H4 (cell line): ENCODE data around the gene L1TD1. TPM values are rescaled to one million over a fixed set of nuclear protein-coding genes. Genes with fewer than 3 reads are reported as not detected.
"Not testable (repeated sequence)": the region's sequence is repeated elsewhere in the genome, so short reads cannot be mapped to it uniquely, and the experiment has no call there.

ENCODE experiments used
- DNase-seq: peaks from one replicate; pipeline ENCODE4 v3.0.0-alpha.2; 2015; ENCODE audit warnings: low spot score
- total RNA-seq: library from RNA; depleted of rRNA; stranded (reverse); fragments of >200 nt; shearing (Covaris generic); gene quantifications from 2 replicates; pipeline ENCODE4 v1.2.3, GENCODE V29; 2014; rRNA removed

L1TD1 gene, protein sequence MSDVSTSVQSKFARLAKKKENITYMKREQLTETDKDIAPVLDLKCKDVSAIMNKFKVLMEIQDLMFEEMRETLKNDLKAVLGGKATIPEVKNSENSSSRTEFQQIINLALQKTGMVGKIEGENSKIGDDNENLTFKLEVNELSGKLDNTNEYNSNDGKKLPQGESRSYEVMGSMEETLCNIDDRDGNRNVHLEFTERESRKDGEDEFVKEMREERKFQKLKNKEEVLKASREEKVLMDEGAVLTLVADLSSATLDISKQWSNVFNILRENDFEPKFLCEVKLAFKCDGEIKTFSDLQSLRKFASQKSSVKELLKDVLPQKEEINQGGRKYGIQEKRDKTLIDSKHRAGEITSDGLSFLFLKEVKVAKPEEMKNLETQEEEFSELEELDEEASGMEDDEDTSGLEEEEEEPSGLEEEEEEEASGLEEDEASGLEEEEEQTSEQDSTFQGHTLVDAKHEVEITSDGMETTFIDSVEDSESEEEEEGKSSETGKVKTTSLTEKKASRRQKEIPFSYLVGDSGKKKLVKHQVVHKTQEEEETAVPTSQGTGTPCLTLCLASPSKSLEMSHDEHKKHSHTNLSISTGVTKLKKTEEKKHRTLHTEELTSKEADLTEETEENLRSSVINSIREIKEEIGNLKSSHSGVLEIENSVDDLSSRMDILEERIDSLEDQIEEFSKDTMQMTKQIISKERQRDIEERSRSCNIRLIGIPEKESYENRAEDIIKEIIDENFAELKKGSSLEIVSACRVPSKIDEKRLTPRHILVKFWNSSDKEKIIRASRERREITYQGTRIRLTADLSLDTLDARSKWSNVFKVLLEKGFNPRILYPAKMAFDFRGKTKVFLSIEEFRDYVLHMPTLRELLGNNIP
- total RNA-seq, result not detected in 2 replicates

DNA sequence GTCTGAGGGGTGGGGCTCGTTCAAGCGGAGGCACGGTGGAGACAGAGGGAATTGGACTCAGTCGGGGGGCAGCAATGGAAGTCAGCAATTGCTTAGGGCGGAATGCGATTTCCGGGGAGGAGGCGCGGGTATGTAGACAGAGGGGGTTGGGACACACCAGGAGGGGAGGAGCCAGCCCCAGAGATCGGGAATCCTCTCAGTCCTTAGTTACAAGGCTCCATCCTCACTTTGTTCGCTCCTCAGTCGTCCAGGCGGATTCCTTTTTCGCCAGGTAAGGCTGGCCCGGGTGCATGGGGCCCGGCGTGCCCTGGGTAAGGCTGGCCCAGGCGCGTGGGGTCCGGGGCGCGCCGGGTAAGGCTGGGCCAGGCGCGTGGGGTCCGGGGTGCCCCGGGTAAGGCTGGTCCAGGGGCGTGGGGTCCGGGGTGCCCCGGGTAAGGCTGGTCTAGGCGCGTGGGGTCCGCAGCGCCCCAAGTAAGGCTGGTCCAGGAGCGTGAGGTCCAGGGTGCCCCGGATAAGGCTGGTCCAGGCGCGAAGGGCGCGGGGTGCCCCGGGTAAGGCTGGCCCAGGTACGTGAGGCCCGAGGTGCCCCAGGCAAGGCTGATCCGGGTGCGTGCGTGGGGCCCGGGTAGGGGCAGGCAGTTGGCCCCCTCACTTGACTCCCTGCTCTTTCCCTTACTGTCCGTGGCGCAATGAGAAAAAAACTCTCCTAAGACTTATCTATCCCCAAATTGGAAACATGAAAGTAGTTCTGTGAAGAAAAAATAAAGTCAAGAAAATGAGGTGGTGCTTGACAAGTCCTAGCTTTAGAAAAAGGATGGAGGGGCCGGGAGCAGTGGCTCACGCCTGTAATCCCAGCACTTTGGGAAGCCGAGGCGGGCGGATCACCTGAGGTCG is at the start of gene L1TD1:
TSS of gene L1TD1 (plus strand) at position 199 of the 894 bp plus-strand sequence. CDS start 11,780 bp downstream, outside the sequence.
- no peak for DNase-seq

DNA sequence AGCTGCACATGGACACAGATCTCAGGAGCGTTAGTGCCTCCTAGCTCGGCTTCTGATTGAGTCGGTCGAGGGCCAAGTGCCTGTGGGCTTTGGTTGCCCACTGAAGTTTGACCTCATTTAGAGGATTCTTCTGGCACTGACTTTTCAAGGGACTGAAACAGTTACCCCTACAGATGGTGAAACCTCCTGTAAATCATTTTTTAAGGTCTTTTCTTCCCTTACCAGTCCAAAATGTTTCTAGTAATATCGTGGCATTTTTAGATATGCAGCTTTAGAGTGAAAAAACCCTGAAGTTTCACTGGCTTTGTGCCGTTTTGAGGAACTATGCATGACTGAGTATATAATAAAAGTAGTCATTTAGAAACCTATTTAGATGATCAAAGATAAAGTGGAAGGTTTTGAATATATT is 34.7 kb upstream of the L1TD1 start:
- DNase-seq, result no peak

- no peak for DNase-seq
Observed at GRCh38 chr1:62161711-62162110, 32.9 kb upstream of the L1TD1 start.

- DNase-seq, result not testable (repeated sequence)
Observed at GRCh38 chr1:62170380-62170779, 24.3 kb upstream of the L1TD1 start.

DNA sequence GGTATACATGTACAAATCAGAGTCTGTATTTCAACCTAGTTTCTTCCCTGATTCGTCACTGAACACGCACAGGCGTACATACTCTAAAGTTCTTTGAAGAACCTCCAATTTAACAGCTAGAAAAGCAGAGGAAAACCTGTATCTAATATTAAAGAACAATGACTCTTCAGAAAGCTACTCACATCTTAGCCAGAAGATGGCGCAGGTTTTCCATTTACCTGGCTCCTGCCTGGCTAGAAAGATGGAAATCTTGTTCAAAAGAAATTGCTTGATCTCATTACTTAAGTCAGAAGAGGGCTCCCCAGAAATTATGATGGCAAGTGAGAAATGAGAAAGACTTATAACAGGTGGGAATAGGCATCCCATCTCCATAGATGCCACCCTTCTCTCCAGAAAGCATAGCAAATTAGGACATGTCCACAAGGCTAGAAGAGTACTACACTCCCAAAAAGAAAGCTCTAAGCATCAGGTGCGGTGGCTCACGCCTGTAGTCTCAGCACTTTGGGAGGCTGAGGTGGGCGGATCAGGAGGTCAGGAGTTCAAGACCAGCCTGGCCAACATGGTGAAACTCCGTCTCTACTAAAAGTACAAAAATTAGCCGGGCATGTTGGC is 19.0 kb upstream of the L1TD1 start:
- peak; percentile 61 for DNase-seq

DNA sequence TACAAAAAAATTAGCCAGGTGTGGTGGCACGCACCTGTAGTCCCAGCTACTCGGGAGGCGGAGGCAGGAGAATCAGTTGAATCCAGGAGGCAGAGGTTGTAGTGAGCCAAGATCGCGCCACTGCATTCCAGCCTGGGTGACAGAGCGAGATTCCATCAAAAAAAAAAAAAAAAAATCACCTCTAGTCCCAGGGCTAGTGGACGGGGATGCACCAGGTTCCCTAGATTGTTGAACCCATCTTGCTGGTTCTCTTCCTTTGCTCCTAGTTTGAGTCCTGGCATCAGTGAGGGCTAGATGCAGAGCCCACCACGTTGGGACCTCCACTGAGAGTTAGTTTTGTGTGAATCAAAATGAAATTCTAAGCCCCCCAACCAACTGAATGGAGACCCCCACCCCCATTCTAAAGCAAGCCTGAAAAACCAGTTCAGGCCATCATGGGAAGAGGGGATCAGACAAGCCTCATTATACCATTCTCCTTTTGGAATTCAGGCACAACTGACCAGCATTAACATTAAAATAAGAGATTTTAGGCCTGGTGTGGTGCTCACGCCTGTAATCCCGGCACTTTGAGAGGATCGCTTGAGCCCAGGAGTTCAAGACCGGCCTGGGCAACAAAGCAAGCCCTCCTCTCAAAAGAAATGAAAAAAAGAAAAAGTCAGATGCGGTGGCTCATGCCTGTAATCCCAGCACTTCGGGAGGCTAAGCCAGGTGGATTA is 17.9 kb upstream of the L1TD1 start:
- DNase-seq, result no peak

- no peak for DNase-seq
Observed at GRCh38 chr1:62177621-62178020, 17.0 kb upstream of the L1TD1 start.

GRCh38 chr1:62178372-62178771 is 16.3 kb upstream of the L1TD1 start:
- DNase-seq, result no peak

DNA sequence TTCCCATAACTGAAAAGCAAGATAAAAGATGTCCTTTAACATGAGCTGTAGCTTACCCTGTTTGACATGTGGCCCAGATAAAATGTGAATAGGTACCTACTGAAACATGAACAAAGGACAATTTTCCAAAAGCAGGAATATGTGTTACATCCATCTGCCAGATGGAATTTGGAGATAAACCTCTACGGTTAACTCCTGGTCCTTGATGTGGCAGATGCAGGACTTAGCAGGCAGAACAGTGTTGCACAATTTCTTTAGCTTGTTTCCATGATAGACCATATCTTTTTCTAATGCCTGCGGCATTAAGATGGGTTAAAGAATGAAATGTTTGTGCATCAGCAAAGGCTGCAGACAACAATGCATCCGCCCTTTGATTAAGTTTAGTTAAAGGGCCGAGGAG is 14.6 kb upstream of the L1TD1 start:
- not testable (repeated sequence) for DNase-seq

- no peak for DNase-seq
Observed at GRCh38 chr1:62180639-62181038, 14.0 kb upstream of the L1TD1 start.

- no peak for DNase-seq
Observed at GRCh38 chr1:62181532-62181931, 13.1 kb upstream of the L1TD1 start.

- DNase-seq, result not testable (repeated sequence)
Observed at GRCh38 chr1:62182157-62182556, 12.5 kb upstream of the L1TD1 start.

GRCh38 chr1:62183164-62184020 is 11.3 kb upstream of the L1TD1 start:
- DNase-seq, result not testable (repeated sequence)

DNA sequence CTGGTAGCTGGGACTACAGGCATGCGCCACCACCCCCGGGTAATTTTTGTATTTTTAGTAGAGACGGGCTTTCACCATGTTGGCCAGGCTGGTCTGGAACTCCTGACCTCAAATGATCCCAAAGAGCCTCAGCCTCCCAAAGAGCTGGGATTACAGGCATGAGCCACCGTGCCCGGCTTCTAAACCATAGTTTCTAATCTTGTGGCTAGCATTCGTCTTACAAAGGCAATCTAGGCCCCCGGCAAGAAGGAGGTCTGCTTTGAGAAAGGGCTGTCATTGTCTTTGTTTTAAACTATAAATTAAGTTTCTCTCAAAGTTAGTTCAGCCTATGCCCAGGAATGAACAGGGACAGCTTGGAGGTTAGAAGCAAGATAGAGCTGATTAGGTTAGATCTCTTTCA is 10.3 kb upstream of the L1TD1 start:
- no peak for DNase-seq

- not testable (repeated sequence) for DNase-seq
Observed at GRCh38 chr1:62185233-62185632, 9.4 kb upstream of the L1TD1 start.

- DNase-seq, result no peak
Observed at GRCh38 chr1:62185677-62186076, 9.0 kb upstream of the L1TD1 start.

- DNase-seq, result no peak
Observed at GRCh38 chr1:62187548-62187947, 7.1 kb upstream of the L1TD1 start.

DNA sequence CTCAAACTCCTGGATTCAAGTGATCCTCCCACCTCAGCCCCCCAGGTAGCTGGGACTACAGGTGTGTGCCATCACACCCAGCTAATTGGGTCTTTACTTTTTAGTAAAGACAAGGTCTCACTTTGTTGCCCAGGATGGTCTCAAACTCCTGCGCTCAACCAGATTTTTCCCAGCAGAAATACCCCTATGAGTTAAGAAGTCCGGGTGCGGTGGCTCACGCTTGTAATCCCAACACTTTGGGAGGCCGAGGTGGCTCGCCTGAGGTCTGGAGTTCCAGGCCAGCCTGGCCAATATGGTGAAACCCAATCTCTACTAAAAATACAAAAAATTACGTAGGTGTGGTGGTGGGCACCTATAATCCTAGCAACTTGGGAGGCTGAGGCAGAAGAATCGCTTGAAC is 6.5 kb upstream of the L1TD1 start:
- no peak for DNase-seq

- DNase-seq, result no peak
Observed at GRCh38 chr1:62196086-62196690, 1.5 kb downstream of the L1TD1 start.
